HepG2 (cell line): ENCODE data around the gene EFNA2. TPM values are rescaled to one million over a fixed set of nuclear protein-coding genes. Genes with fewer than 3 reads are reported as not detected.

Experiments used
- ATAC-seq: fragments of 200-7000 bp; cut with Tn5 transposase; 3 replicates; pipeline ENCODE4 v1.9.1; 2020; ENCODE audit warnings: mild to moderate bottlenecking, moderate library complexity
- BruUV-seq: library from RNA; stranded (reverse); fragments of 400-500 nt; replicated peaks from 2 replicates; lab custom pipeline; 2021; lab: Mats Ljungman, UMichigan
- CTCF ChIA-PET: fragments of 300-600 bp; formaldehyde crosslinking; extraction: SDS; loops from one replicate; lab custom pipeline; 2021; ENCODE audit warnings: low total read pairs, inconsistent platforms, low intra/inter-chr PET ratio; lab: Yijun Ruan, JAX
- POLR2A ChIA-PET: fragments of 350-600 bp; sonication (Branson Sonifier 250); formaldehyde crosslinking; loops from one replicate; lab custom pipeline; 2020; ENCODE audit warnings: antibody characterized with exemption, inconsistent platforms; lab: Yijun Ruan, JAX
- DNase-seq: peaks from one replicate; pipeline ENCODE4 v3.0.0-alpha.2; 2015; ENCODE audit warnings: low spot score
- FAIRE-seq: peaks from 3 replicates; lab custom pipeline; 2011; peaks lifted over from hg19 to GRCh38; lab: Jason Lieb, UNC
- H2AFZ ChIP-seq: one replicate; pipeline ENCODE4 v1.6.1; 2011; ENCODE audit warnings: low read length, inconsistent platforms
- H3K27ac ChIP-seq: fragments of 300-600 bp; 3 replicates; pipeline ENCODE4 v1.8.0; 2011; ENCODE audit warnings: mixed run types, mild to moderate bottlenecking, mixed read lengths, low read length, inconsistent platforms; ENCODE audit not compliant: insufficient read depth; ENCODE audit errors: extremely low read length
- H3K27me3 ChIP-seq, 2 experiments: fragments of 200-600 bp in 1 of 2; 2 replicates in 1 of 2; 3 replicates in 1 of 2; pipeline versions ENCODE4 v1.6.0 to v1.8.0; 2011; ENCODE audit warnings: low read length in 2 of 2, mild to moderate bottlenecking in 2 of 2, moderate library complexity in 2 of 2, inconsistent platforms in 1 of 2; ENCODE audit not compliant: insufficient read depth in 2 of 2, control insufficient read depth in 1 of 2
- H3K36me3 ChIP-seq, 2 experiments: fragments of 200-600 bp in 1 of 2; replicated peaks in 1 of 2; 2 replicates in 1 of 2; 3 replicates in 1 of 2; pipeline versions ENCODE4 v1.5.1 to v1.8.0; 2011; ENCODE audit warnings: low read length in 2 of 2, inconsistent platforms in 1 of 2; ENCODE audit not compliant: insufficient read depth in 2 of 2, control insufficient read depth in 1 of 2
- H3K4me1 ChIP-seq: 2 replicates; pipeline ENCODE4 v1.5.1; 2012; ENCODE audit warnings: low read length, inconsistent platforms; ENCODE audit not compliant: insufficient read depth
- H3K4me2 ChIP-seq: 2 replicates; pipeline ENCODE4 v1.6.0; 2011; ENCODE audit warnings: low read depth, low read length, inconsistent platforms
- H3K4me3 ChIP-seq, 3 experiments: fragments of 200-600 bp in 1 of 3; sonication (generic), shearing (Covaris generic) in 1 of 3; replicated peaks in 1 of 3; 2 replicates each; pipeline ENCODE4 v1.5.1; 2011 to 2016; ENCODE audit warnings: low read length in 3 of 3, inconsistent platforms in 2 of 3, low read depth in 2 of 3, mild to moderate bottlenecking in 2 of 3, control low read depth in 1 of 3, mixed read lengths in 1 of 3; ENCODE audit not compliant: insufficient read depth in 1 of 3
- H3K79me2 ChIP-seq: one replicate; pipeline ENCODE4 v1.6.1; 2011; ENCODE audit warnings: low read length, inconsistent platforms; ENCODE audit not compliant: insufficient read depth
- H3K9ac ChIP-seq: 2 replicates; pipeline ENCODE4 v1.6.0; 2011; ENCODE audit warnings: mild to moderate bottlenecking, low read depth, low read length, inconsistent platforms; ENCODE audit not compliant: insufficient read depth
- H3K9me3 ChIP-seq: 2 replicates; pipeline ENCODE4 v1.5.1; 2012; ENCODE audit warnings: mild to moderate bottlenecking, low read length
- H4K20me1 ChIP-seq: 2 replicates; pipeline ENCODE4 v1.6.0; 2011; ENCODE audit warnings: inconsistent platforms, mild to moderate bottlenecking, low read length, moderate library complexity; ENCODE audit not compliant: insufficient read depth
- ATF2 ChIP-seq: sonication (generic); formaldehyde crosslinking; IDR thresholded peaks from 2 replicates; pipeline ENCODE4 v1.4.0; 2020; ENCODE audit warnings: missing genetic modification reagents
- CAMTA2 ChIP-seq: sonication (generic); formaldehyde crosslinking; IDR thresholded peaks from 2 replicates; pipeline ENCODE4 v1.4.0; 2020; ENCODE audit warnings: mild to moderate bottlenecking, missing genetic modification reagents, borderline replicate concordance
- HDAC2 ChIP-seq: sonication (generic); formaldehyde crosslinking; IDR thresholded peaks from 2 replicates; pipeline ENCODE4 v1.4.0; 2020; ENCODE audit warnings: missing genetic modification reagents
- NR0B2 ChIP-seq: sonication (generic); formaldehyde crosslinking; IDR thresholded peaks from 2 replicates; pipeline ENCODE4 v1.4.0; 2020; ENCODE audit warnings: mild to moderate bottlenecking, missing genetic modification reagents
- SNAPC4 ChIP-seq: sonication (generic); formaldehyde crosslinking; IDR thresholded peaks from 2 replicates; pipeline ENCODE4 v1.4.0; 2020; ENCODE audit warnings: mild to moderate bottlenecking, missing genetic modification reagents
- SP4 ChIP-seq: sonication (generic); formaldehyde crosslinking; IDR thresholded peaks from 2 replicates; pipeline ENCODE4 v1.8.1; 2023; ENCODE audit warnings: mild to moderate bottlenecking, missing genetic modification reagents
- ZNF407 ChIP-seq: sonication (generic); formaldehyde crosslinking; IDR thresholded peaks from one replicate; pipeline ENCODE4 v1.5.1; 2020; ENCODE audit warnings: mild to moderate bottlenecking, missing genetic modification reagents; ENCODE audit errors: not compliant biosample characterization
- WGBS: methylation state at CpG from one replicate; pipeline ENCODE4 v1.1.6; 2017; ENCODE audit warnings: low lambda C conversion rate; 5-methylcytosine and 5-hydroxymethylcytosine counted together
- in situ Hi-C: cut with HindIII; loops from 2 replicates; pipeline ENCODE4 v1.10.0; 2017; ENCODE audit warnings: low pct_unique_long_range_greater_than_20kb; ENCODE audit not compliant: extremely low pct_ligation_motif_present
- intact Hi-C: fragments of 100-400 bp; cut with micrococcal nuclease; formaldehyde crosslinking; loops from one replicate; pipeline ENCODE4 v1.10.0; 2022; ENCODE audit not compliant: unreplicated experiment
- polyA plus RNA-seq, 8 experiments: library from polyadenylated mRNA; depleted of rRNA in 3 of 8; stranded (reverse) in 7 of 8; unstranded in 1 of 8; fragments of >200 nt; fragmentation: Illumina TruSeq in 4 of 8; extraction: Trizol in 4 of 8; gene quantifications; 2 replicates each; pipeline versions ENCODE4 v1.2.1 to v1.2.3, GENCODE V29; 2011 to 2016; ENCODE audit warnings: low read depth in 4 of 8, missing spikeins in 1 of 8, mixed read lengths in 1 of 8; ENCODE audit not compliant: insufficient read depth in 1 of 8
- total RNA-seq, 5 experiments: library from RNA; depleted of rRNA; stranded (reverse); fragments of >200 nt; fragmentation: Illumina TruSeq; extraction: Trizol; gene quantifications; 2 replicates each; pipeline ENCODE4 v1.2.3, GENCODE V29; 2016; ENCODE audit warnings: low read depth in 1 of 5

The EFNA2 gene
- total and polyA plus RNA-seq, 2 of the 13 experiments (the other 11 are each of a cell fraction or from before 2014, with no cell fraction given) = 6.0 to 9.9 TPM

- ChIA-PET POLR2A (interaction anchor here (0.7 to 1.8 kb wide), 11 partner anchors 12 to 84 kb away, joined by 3 to 15 read pairs (median 5); partner anchors contain the start of genes CIRBP and FAM174C), CTCF (no interaction called here)
- Histone ChIP-seq H3K4me1 (peaks cover 61% of the 10 kb centered on the region), H3K4me2 (peak overlapping the region; percentile 89), H3K27me3 (no peaks in the 10 kb centered on the region; a peak in 1 of 5 replicates), H3K9me3 (no peaks in the 10 kb centered on the region), H4K20me1 (no peaks in the 10 kb centered on the region), H3K4me3 (peak overlapping the region; percentile 61 to 75 (median 63); a peak in 5 of 6 replicates), H3K36me3 (peaks cover 0 to 3% of the 10 kb centered on the region in 2 experiments; a peak in 1 of 5 replicates), H3K79me2 (peaks cover 50% of the 10 kb centered on the region), H2AFZ (no peak overlapping the region), H3K27ac (peak overlapping the region; percentile 91), H3K9ac (peak overlapping the region; percentile 76)
- in situ Hi-C loops = no loop called here
- intact Hi-C loops = no loop called here
- TSS peak; percentile 88 for BruUV-seq
- FAIRE-seq (no peak), ATAC-seq (no peak), DNase-seq (no peak)
- WGBS = 43% methylated on average over 11 of the region's 24 CpGs
- TF ChIP-seq ATF2 = 0 out of 2 replicates have a peak, but pooled peaks have one; percentile 3
- TF ChIP-seq HDAC2 (CRISPR knock-in tag) = no peak
- peak; percentile 38 for TF ChIP-seq ZNF407 (CRISPR knock-in tag)
- 0 out of 2 replicates have a peak, but pooled peaks have one; percentile 6 for TF ChIP-seq SNAPC4 (CRISPR knock-in tag)
- peak; percentile 12; the same call in 1 of the 2 replicates for TF ChIP-seq SP4 (CRISPR knock-in tag)
- TF ChIP-seq NR0B2 (CRISPR knock-in tag) = peak; percentile 9; the same call in 1 of the 2 replicates
- 0 out of 2 replicates have a peak, but pooled peaks have one; percentile 1 for TF ChIP-seq CAMTA2 (CRISPR knock-in tag)
Measured at GRCh38 chr19:1290196-1290702, 4.6 kb downstream of the EFNA2 start.
